Tibial nerve (tissue), 4 donors: ENCODE results near the gene DAP. TPM values are rescaled to one million over a fixed set of nuclear protein-coding genes. Genes with fewer than 3 reads are reported as not detected.

Experiments
- DNase-seq, 2 donors: peaks; one replicate each; pipeline ENCODE4 v3.0.0-alpha.2; 2019; ENCODE audit warnings: low spot score in 2 of 2
- H3K27ac ChIP-seq, 4 donors: fragments of 200-600 bp; sonication (generic) in 3 of 4; one replicate each; pipeline ENCODE4 v1.5.1; 2017 to 2019; ENCODE audit warnings: mild to moderate bottlenecking in 1 of 4
- H3K27me3 ChIP-seq, 2 donors: fragments of 200-600 bp; sonication (generic) in 1 of 2; one replicate each; pipeline versions ENCODE4 v1.5.1 to v1.6.0; 2017 to 2019
- H3K36me3 ChIP-seq, 3 donors: fragments of 200-600 bp; sonication (generic); one replicate each; pipeline ENCODE4 v1.5.1; 2018 to 2019
- H3K4me1 ChIP-seq, 4 donors: fragments of 200-600 bp; sonication (generic) in 3 of 4; one replicate each; pipeline ENCODE4 v1.5.1; 2017 to 2019
- H3K4me3 ChIP-seq, 4 donors: fragments of 200-600 bp; sonication (generic) in 3 of 4; one replicate each; pipeline ENCODE4 v1.5.1; 2017 to 2019; ENCODE audit warnings: mild to moderate bottlenecking in 1 of 4, moderate library complexity in 1 of 4
- H3K9me3 ChIP-seq, 4 donors: fragments of 200-600 bp; sonication (generic) in 3 of 4; one replicate each; pipeline ENCODE4 v1.5.1; 2017 to 2019
- EP300 ChIP-seq, 2 donors: sonication (generic); formaldehyde crosslinking; IDR thresholded peaks; one replicate each; pipeline ENCODE4 v1.6.1; 2017; ENCODE audit warnings: antibody characterized with exemption in 2 of 2, mild to moderate bottlenecking in 1 of 2
- POLR2A ChIP-seq, 2 donors: fragments of 450-650 bp; IDR thresholded peaks; one replicate each; pipeline ENCODE4 v1.6.1; 2017; ENCODE audit warnings: antibody characterized with exemption in 2 of 2, mild to moderate bottlenecking in 2 of 2, moderate library complexity in 2 of 2
- WGBS, 2 donors: methylation state at CpG; one replicate each; pipeline ENCODE4 v1.1.5; 2018; 5-methylcytosine and 5-hydroxymethylcytosine counted together
- total RNA-seq, 4 donors: library from RNA; depleted of rRNA; stranded (reverse); fragments of >200 nt; gene quantifications; one replicate each; pipeline ENCODE4 v1.1.0, GENCODE V29; 2016
- TF ChIP-seq, protein P1 (sequence below), 5 experiments: fragments of 200-600 bp in 3 of 5; fragments of 450-650 bp in 2 of 5; sonication (generic) in 3 of 5; IDR thresholded peaks; one replicate each; pipeline ENCODE4 v1.5.1; 2016 to 2019; ENCODE audit warnings: antibody characterized with exemption in 5 of 5, mild to moderate bottlenecking in 3 of 5, moderate library complexity in 2 of 5

DAP gene
- total RNA-seq, 4 donors from 2014 or later: 43.0 to 77.7 (median 50.0) TPM

- TF ChIP-seq, protein P1, sequence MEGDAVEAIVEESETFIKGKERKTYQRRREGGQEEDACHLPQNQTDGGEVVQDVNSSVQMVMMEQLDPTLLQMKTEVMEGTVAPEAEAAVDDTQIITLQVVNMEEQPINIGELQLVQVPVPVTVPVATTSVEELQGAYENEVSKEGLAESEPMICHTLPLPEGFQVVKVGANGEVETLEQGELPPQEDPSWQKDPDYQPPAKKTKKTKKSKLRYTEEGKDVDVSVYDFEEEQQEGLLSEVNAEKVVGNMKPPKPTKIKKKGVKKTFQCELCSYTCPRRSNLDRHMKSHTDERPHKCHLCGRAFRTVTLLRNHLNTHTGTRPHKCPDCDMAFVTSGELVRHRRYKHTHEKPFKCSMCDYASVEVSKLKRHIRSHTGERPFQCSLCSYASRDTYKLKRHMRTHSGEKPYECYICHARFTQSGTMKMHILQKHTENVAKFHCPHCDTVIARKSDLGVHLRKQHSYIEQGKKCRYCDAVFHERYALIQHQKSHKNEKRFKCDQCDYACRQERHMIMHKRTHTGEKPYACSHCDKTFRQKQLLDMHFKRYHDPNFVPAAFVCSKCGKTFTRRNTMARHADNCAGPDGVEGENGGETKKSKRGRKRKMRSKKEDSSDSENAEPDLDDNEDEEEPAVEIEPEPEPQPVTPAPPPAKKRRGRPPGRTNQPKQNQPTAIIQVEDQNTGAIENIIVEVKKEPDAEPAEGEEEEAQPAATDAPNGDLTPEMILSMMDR (IDR thresholded peaks at IDR 0.05): no peak
- no peak for TF ChIP-seq POLR2A (IDR thresholded peaks at IDR 0.05)
- no peak for TF ChIP-seq EP300 (IDR thresholded peaks at IDR 0.05)
- no peak overlapping the region for H3K27ac ChIP-seq
- DNase-seq: no peak
- 65 to 76% methylated on average over 12 to 13 of the region's 13 CpGs for WGBS, 2 donors
- H3K4me1 ChIP-seq: peaks cover 0 to 29% (median 4%) of the 10 kb centered on the region in 4 donors
- H3K9me3 ChIP-seq: no peaks in the 10 kb centered on the region
- no peaks in the 10 kb centered on the region for H3K27me3 ChIP-seq
- peaks cover 0 to 34% (median 0%) of the 10 kb centered on the region in 3 donors for H3K36me3 ChIP-seq
- H3K4me3 ChIP-seq: no peak overlapping the region
These were observed 108.9 kb downstream of the DAP start for GRCh38 chr5:10652151-10652550.

DNA sequence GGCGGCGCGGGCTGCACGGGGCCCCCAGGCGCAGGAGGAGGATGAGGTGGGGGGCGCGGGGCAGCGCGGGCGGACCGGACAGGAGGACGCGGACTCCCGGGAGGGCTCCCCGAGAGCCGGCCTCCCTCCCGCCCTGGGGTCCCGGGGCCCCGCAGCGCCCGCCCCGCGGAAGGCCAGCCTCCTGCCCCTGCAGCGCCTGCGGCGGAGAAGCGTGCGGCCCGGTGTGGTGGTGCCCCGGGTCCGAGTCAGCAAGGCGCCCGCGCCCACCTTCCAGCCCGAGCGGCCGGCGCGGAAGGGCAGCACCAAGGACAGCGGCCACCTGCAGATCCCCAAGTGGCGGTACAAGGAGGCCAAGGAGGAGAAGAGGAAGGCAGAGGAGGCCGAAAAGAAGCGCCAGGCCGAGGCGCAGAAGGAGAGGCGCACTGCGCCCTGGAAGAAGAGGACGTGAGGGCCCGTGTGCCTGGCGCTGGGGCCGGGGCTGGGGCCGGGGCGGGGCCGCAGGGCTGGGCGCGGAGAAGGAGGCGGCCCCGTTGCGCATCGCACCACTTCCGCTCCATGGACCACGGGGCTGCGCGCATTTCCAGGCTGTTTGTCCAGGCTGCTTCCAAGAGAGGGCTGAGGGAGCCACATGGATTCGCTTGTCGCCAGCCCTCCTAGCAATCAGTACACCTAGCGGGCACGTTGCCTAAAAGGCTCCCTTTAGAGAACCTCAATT lies 111.2 kb downstream of the DAP start:
- 66 to 74% methylated on average over 44 to 68 of the region's 68 CpGs for WGBS, 2 donors
- TF ChIP-seq EP300 (IDR thresholded peaks at IDR 0.05) (no peak), POLR2A (IDR thresholded peaks at IDR 0.05) (no peak)
- TF ChIP-seq, protein P1 (IDR thresholded peaks at IDR 0.05): no peak
- H3K4me1 ChIP-seq: peaks cover 0 to 29% (median 4%) of the 10 kb centered on the region in 4 donors
- H3K9me3 ChIP-seq: no peaks in the 10 kb centered on the region
- no peak overlapping the region for H3K4me3 ChIP-seq
- no peaks in the 10 kb centered on the region for H3K27me3 ChIP-seq
- H3K36me3 ChIP-seq: peaks cover 0 to 15% (median 0%) of the 10 kb centered on the region in 3 donors
- no peak for DNase-seq
- H3K27ac ChIP-seq: no peak overlapping the region

GRCh38 chr5:10648806-10649665 lies 112.0 kb downstream of the DAP start:
- Histone ChIP-seq H3K27ac (no peak overlapping the region), H3K4me1 (peaks cover 0 to 23% (median 4%) of the 10 kb centered on the region in 4 donors), H3K9me3 (no peaks in the 10 kb centered on the region), H3K4me3 (no peak overlapping the region), H3K27me3 (no peaks in the 10 kb centered on the region), H3K36me3 (peaks cover 0 to 15% (median 0%) of the 10 kb centered on the region in 3 donors)
- 77% methylated on average over 32 to 60 of the region's 60 CpGs for WGBS, 2 donors
- TF ChIP-seq POLR2A (IDR thresholded peaks at IDR 0.05) (no peak), EP300 (IDR thresholded peaks at IDR 0.05) (no peak)
- TF ChIP-seq, protein P1 (IDR thresholded peaks at IDR 0.05): no peak
- DNase-seq: no peak

- Histone ChIP-seq H3K4me1 (peaks cover 0 to 9% (median 4%) of the 10 kb centered on the region in 4 donors), H3K27me3 (no peaks in the 10 kb centered on the region), H3K4me3 (no peak overlapping the region), H3K27ac (no peak overlapping the region), H3K9me3 (no peaks in the 10 kb centered on the region), H3K36me3 (peaks cover 0 to 15% (median 0%) of the 10 kb centered on the region in 3 donors)
- TF ChIP-seq EP300 (IDR thresholded peaks at IDR 0.05) (no peak), POLR2A (IDR thresholded peaks at IDR 0.05) (no peak)
- TF ChIP-seq, protein P1 (IDR thresholded peaks at IDR 0.05): no peak
- WGBS, 2 donors: 91 to 94% methylated on average over 5 of the region's 5 CpGs
- no peak for DNase-seq
These were observed 113.4 kb downstream of the DAP start for GRCh38 chr5:10647640-10648039.

GRCh38 chr5:10645671-10646070 lies 115.4 kb downstream of the DAP start:
- TF ChIP-seq, protein P1 (IDR thresholded peaks at IDR 0.05): no peak
- TF ChIP-seq POLR2A (IDR thresholded peaks at IDR 0.05) (no peak), EP300 (IDR thresholded peaks at IDR 0.05) (no peak)
- H3K4me1 ChIP-seq: no peaks in the 10 kb centered on the region
- no peaks in the 10 kb centered on the region for H3K27me3 ChIP-seq
- no peak for DNase-seq
- H3K9me3 ChIP-seq: no peaks in the 10 kb centered on the region
- no peak overlapping the region for H3K27ac ChIP-seq
- H3K36me3 ChIP-seq: peaks cover 0 to 17% (median 0%) of the 10 kb centered on the region in 3 donors
- no peak overlapping the region for H3K4me3 ChIP-seq
- WGBS, 2 donors: 70 to 84% methylated on average over 6 of the region's 6 CpGs
